HG03108 (cell line): Measurements from ENCODE around the gene XYLB.
"Not testable (repeated sequence)": the region's sequence is repeated elsewhere in the genome, so short reads cannot be mapped to it uniquely, and the experiment has no call there.

Experiments used
- ATAC-seq: cut with Tn5 transposase; IDR thresholded peaks from one replicate; pipeline ENCODE4 v1.9.1; 2021; ENCODE audit warnings: moderate library complexity; ENCODE audit not compliant: unreplicated experiment

XYLB gene

GRCh38 chr3:38320638-38321037, 25.9 kb upstream of the XYLB start:
- not testable (repeated sequence) for ATAC-seq

DNA sequence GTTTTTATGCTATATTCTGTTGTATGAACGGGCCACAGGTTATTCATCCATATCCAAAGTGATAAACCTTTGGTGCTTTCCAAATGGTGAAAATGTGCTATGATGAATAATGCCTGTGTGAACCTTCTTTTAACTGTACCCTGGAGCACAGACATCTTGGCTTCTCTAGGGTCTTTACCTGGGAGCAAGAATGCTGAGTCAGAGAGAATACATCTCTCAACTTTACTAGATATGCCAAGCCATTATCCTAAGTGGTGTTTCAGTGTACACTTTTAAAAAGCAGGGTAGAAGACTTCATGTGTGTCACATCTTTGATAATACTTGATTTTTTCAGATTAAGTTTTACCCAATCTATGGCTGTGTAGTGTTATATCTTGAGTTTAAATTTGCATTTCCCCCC, 23.5 kb upstream of the XYLB start:
- ATAC-seq, result no peak

DNA sequence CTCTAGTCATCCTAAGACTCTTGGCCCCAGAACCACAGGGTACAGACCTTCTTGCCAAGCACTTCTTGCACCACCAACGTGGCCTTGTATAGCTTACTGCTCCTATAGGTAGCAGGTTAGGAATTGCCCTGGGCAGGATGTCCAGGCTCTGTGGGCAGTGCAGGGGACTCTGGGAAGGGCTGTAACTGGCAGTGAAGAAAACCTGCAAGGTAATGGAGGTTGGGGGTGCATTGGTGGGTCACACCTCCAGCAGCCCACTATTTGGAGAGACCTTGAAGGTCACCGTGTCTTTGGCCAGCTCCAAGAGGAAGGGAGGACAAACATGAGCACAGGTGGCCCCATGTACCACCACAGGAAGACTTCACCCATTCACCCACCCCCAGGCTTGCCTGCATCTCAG, 21.3 kb upstream of the XYLB start:
- no peak for ATAC-seq

GRCh38 chr3:38327335-38328009, 19.1 kb upstream of the XYLB start:
- ATAC-seq, result no peak

- no peak for ATAC-seq
These were observed 15.1 kb upstream of the XYLB start for GRCh38 chr3:38331257-38332022.

GRCh38 chr3:38332201-38332600, 14.4 kb upstream of the XYLB start:
- ATAC-seq, result no peak

DNA sequence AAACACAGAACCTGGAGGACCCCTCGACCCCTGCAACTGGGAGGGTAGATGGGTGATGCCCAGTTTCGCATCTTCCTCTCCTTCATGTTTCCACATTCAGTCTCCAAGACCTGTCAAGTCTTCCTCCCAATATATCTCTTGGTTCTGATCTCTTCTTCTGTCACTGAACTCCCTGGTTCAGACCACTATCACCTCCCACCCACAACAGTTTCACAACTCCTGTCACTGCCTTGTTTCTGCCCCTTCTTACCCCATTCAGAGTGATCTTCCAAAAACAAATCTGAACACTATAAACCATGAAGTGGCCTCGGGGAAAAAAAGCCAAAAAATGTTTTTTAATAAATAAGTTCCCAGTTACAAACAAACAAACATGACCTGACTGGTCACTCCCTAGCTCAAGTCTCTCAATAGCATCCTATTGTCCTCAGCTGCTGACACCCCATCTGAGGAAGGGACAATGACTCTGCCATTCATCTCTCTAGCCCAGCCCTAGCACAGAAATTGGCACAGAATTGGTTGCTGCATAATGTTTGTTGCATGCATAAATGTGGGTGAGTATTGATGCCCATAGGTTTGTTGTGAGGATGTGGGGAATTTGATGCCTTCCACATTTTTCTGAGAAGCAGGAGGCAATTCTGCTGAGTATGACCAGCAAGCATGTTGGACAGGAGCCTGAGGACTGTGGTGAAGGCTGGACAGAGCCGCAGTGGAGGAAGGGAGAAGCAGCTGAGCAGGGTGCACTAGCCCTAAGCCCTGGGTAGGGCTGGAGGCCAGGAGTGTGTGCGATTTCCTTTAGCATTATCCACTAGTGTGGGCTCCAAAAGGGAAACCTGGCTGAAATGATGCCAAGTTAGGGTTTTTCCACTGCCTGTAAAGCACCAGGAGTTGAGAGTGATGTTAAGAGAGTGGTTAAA, 12.2 kb upstream of the XYLB start:
- ATAC-seq, result no peak

- ATAC-seq, result no peak
These were observed 11.3 kb upstream of the XYLB start for GRCh38 chr3:38335263-38335662.

- ATAC-seq, result no peak
These were observed 8.9 kb upstream of the XYLB start for GRCh38 chr3:38337703-38338102.

GRCh38 chr3:38343797-38344594, 2.6 kb upstream of the XYLB start:
- ATAC-seq, result no peak

- ATAC-seq, result peak; percentile 13
These were observed 552 bp upstream of the XYLB start for GRCh38 chr3:38345879-38346586.

DNA sequence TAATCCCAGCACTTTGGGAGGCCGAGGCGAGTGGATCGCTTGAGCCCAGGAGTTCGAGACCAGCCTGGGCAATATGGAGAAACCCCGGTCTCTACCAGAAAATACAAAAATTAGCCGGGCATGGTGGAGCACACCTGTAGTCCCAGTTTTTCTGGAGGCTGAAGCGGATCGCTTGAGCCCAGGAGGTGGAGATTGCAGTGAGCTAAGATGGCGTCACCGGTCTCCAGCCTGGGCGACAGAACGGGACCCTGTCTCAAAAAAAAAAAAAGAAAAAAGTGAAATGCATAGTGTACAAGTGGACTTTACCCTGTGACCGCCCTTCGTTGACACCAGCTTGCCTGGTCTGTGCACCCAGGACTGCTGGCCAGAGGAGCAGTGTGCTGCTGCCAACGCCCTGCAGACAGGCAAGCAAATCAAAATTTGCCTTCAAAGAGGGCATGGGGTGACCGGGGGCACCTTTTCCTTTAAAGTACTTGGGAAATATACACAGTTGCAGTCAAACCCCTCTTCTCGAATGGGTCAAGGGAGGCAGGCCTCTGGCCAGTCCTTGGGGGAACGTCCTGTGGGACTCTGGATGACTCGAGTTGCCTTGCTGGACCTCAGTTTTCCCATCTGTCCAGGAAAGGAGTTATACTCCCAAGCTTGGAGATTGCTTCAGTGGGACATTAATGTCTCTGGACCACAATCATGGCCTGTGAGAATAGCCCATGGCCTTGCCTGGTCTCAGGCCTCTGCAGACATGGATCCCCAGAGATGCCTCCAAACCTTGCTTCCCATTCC, 1.0 kb downstream of the XYLB start:
- ATAC-seq, result no peak

GRCh38 chr3:38348903-38349302, 2.3 kb downstream of the XYLB start:
- ATAC-seq, result no peak

- ATAC-seq, result no peak
These were observed 3.2 kb downstream of the XYLB start for GRCh38 chr3:38349684-38350359.

- ATAC-seq, result no peak
These were observed 6.6 kb downstream of the XYLB start for GRCh38 chr3:38353151-38353550.

DNA sequence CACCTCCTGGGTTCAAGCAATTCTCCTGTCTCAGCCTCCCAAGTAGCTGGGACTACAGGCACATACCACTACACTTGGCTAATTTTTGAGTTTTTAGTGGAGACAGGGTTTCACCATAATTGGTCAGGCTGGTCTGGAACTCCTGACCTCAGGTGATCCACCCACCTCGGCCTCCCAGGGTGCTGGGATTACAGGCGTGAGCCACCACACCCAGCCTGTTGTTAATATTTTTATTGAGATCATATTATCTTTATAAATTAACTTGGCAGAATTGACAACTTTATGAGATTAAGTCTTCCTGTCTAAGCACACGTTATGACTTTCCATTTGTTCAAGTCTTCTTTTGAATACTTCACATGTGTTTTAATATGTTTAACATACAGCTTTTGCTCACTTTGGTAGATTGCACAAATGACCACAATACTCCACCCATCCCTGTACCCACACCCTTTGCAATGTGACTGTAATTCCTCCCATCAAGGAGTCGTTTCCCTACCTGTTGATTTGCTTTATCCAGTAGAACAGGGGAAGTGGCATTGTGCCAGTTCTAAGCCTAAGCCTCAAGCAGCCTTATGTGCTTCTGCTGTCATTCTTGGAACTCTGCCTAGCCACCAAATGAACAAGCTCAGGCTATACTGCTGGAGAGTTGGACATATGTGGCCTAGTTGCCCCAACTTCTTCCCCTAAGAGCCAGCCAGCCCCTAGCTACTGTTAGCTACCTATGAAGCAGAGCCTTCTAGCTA, 8.2 kb downstream of the XYLB start:
- no peak for ATAC-seq

GRCh38 chr3:38359038-38359437, 12.5 kb downstream of the XYLB start:
- ATAC-seq, result no peak

GRCh38 chr3:38360345-38360744, 13.8 kb downstream of the XYLB start:
- ATAC-seq, result no peak
